ENCODE results near the gene PCBP3. TPM values are rescaled to one million over a fixed set of nuclear protein-coding genes. Genes with fewer than 3 reads are reported as not detected.

PCBP3 gene
- total RNA-seq, 6 experiments from 2014 or later = 0.37 to 1.5 (median 0.69) TPM

DNA sequence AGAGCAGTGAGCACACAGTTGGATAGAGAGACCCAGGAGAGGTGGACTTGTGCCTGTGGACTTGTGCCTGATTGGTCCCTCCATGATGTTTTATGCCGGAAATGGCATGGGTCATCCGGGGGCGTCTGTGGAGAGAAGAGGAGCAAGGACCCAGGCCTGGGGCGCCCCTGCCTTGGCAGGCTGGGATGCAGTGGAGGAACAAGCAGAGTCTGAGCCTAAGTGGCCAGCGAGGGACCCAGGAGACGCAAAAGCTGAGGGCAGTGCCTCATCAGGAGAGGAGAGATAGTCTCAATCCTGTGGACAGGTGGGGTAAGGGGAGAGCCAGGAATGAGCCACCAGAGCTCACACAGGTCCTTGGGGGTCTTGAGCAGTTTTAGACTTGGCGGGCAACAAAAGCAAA is 146.9 kb downstream of the PCBP3 start:
- DNase-seq (no peak), ATAC-seq (no peak)
- TF ChIP-seq POLR2A (IDR thresholded peaks at IDR 0.05) (no peak), CTCF (IDR thresholded peaks at IDR 0.05) (no peak)
- H3K9me3 ChIP-seq = no peaks in the 10 kb centered on the region
- 69% methylated on average over 5 of the region's 7 CpGs for WGBS (ENCODE audit: insufficient coverage, low coverage, low lambda C conversion rate, missing lambda C conversion rate)
- H3K27ac ChIP-seq = no peak overlapping the region
- no peaks in the 10 kb centered on the region for H3K27me3 ChIP-seq
- intact Hi-C loops (cut with DNase I) = no loop called here
- no peaks in the 10 kb centered on the region for H3K36me3 ChIP-seq
- no peaks in the 10 kb centered on the region for H3K4me1 ChIP-seq
- no peak overlapping the region for H3K4me3 ChIP-seq

DNA sequence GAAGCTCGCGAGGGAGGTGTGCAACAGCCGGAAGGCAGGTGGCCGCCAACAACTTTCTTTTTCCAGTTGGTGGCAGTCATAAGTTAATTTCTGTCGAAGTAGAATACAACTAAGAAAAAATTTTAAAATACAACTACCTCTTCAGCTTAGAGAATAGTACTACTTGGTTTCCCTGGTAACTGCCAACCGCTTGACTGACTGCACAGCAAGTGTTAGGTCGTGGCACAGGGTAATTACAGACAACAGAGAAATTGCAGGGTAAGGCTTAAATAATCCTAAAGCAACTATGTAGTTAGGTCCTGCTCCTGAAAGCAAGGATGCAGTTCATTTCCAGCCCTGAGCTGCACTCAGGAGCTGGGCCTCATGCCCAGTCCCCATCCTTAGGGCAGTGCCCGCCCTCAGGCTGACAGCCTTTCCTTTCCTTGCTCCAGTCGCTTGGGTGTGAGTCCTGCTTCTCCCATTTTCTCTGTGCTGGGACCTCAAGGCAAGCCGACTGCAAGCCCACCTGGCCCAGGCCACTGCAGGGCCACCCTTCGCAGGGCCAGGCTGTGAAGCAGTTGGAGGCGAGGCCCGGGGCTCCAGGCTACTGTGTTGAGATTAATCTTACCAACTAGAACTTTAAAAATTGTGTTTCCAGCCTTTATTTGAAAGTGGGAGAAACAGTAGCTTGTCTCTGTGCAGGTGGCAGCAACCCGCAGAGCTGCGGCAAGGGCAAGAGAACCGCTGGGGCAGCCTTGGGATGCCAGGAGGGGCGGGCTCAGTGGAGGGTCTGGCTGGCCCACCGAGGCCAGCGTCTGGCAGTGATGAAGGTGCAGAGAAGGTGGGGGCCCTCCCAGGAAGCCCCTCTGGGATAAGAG is 148.3 kb downstream of the PCBP3 start:
- Histone ChIP-seq H3K9me3 (no peaks in the 10 kb centered on the region), H3K27ac (no peak overlapping the region), H3K36me3 (no peaks in the 10 kb centered on the region), H3K4me3 (no peak overlapping the region), H3K4me1 (no peaks in the 10 kb centered on the region), H3K27me3 (no peaks in the 10 kb centered on the region)
- 80% methylated on average over 11 of the region's 19 CpGs for WGBS (ENCODE audit: insufficient coverage, low coverage, low lambda C conversion rate, missing lambda C conversion rate)
- no peak for TF ChIP-seq CTCF (IDR thresholded peaks at IDR 0.05)
- no peak for TF ChIP-seq POLR2A (IDR thresholded peaks at IDR 0.05)
- intact Hi-C loops (cut with DNase I) = no loop called here
- ATAC-seq (no peak), DNase-seq (no peak)

GRCh38 chr21:45792682-45793383 is 149.3 kb downstream of the PCBP3 start:
- WGBS (ENCODE audit: insufficient coverage, low coverage, low lambda C conversion rate, missing lambda C conversion rate) = 76% methylated on average over 11 of the region's 22 CpGs
- H3K36me3 ChIP-seq = no peaks in the 10 kb centered on the region
- DNase-seq = no peak
- H3K4me3 ChIP-seq = no peak overlapping the region
- no peak overlapping the region for H3K27ac ChIP-seq
- no peaks in the 10 kb centered on the region for H3K9me3 ChIP-seq
- intact Hi-C loops (cut with DNase I) = no loop called here
- TF ChIP-seq CTCF (IDR thresholded peaks at IDR 0.05) (no peak), POLR2A (IDR thresholded peaks at IDR 0.05) (no peak)
- ATAC-seq = no peak
- no peaks in the 10 kb centered on the region for H3K27me3 ChIP-seq
- no peaks in the 10 kb centered on the region for H3K4me1 ChIP-seq

GRCh38 chr21:45794027-45794426 is 150.5 kb downstream of the PCBP3 start:
- Histone ChIP-seq H3K4me3 (no peak overlapping the region), H3K27me3 (no peaks in the 10 kb centered on the region), H3K36me3 (no peaks in the 10 kb centered on the region), H3K9me3 (no peaks in the 10 kb centered on the region), H3K27ac (no peak overlapping the region), H3K4me1 (no peaks in the 10 kb centered on the region)
- ATAC-seq = no peak
- intact Hi-C loops (cut with DNase I) = no loop called here
- 48% methylated on average over 6 of the region's 6 CpGs for WGBS (ENCODE audit: insufficient coverage, low coverage, low lambda C conversion rate, missing lambda C conversion rate)
- DNase-seq = no peak
- TF ChIP-seq POLR2A (IDR thresholded peaks at IDR 0.05) (no peak), CTCF (IDR thresholded peaks at IDR 0.05) (no peak)

Measured in right lobe of liver (tissue), 6 donors.